Stomach (tissue), 9 donors: ENCODE measurements around the gene MAGEB10. TPM values are rescaled to one million over a fixed set of nuclear protein-coding genes. Genes with fewer than 3 reads are reported as not detected.

ENCODE experiments used
- DNase-seq, 2 donors: peaks; one replicate each; pipeline versions ENCODE4 v3.0.0 to v3.0.0-alpha.2; 2013 to 2019
- H3K27ac ChIP-seq, 5 donors: fragments of 200-600 bp in 4 of 5; sonication (generic) in 4 of 5; one replicate each; pipeline ENCODE4 v1.5.1; 2013 to 2019; ENCODE audit warnings: mild to moderate bottlenecking in 1 of 5, moderate library complexity in 1 of 5
- H3K27me3 ChIP-seq, 3 donors: fragments of 200-600 bp; sonication (generic); one replicate each; pipeline ENCODE4 v1.5.1; 2017 to 2019; ENCODE audit warnings: mixed run types in 1 of 3
- H3K36me3 ChIP-seq, 4 donors: fragments of 200-600 bp; sonication (generic); 1 replicate in 3 of 4; 2 replicates in 1 of 4; pipeline ENCODE4 v1.5.1; 2016 to 2019
- H3K4me1 ChIP-seq, 4 donors: fragments of 200-600 bp; sonication (generic); one replicate each; pipeline ENCODE4 v1.5.1; 2016 to 2019
- H3K4me3 ChIP-seq, 4 donors: fragments of 200-600 bp; sonication (generic) in 3 of 4; one replicate each; pipeline ENCODE4 v1.5.1; 2016 to 2019; ENCODE audit warnings: mild to moderate bottlenecking in 1 of 4
- H3K9me3 ChIP-seq, 4 donors: fragments of 200-600 bp; sonication (generic); one replicate each; pipeline ENCODE4 v1.5.1; 2016 to 2019
- CTCF ChIP-seq, 7 experiments: fragments of 450-650 bp in 4 of 7; fragments of 200-600 bp in 3 of 7; sonication (generic) in 3 of 7; IDR thresholded peaks; one replicate each; pipeline ENCODE4 v1.5.1; 2016 to 2019; ENCODE audit warnings: antibody characterized with exemption in 7 of 7, control low read depth in 2 of 7, mild to moderate bottlenecking in 1 of 7
- EP300 ChIP-seq: sonication (generic); formaldehyde crosslinking; IDR thresholded peaks from one replicate; pipeline ENCODE4 v1.6.1; 2017; ENCODE audit warnings: antibody characterized with exemption
- POLR2A ChIP-seq, 4 donors: fragments of 450-650 bp; IDR thresholded peaks; one replicate each; pipeline ENCODE4 v1.6.1; 2016; ENCODE audit warnings: antibody characterized with exemption in 4 of 4, control low read depth in 2 of 4, mild to moderate bottlenecking in 1 of 4, moderate library complexity in 1 of 4
- POLR2AphosphoS5 ChIP-seq, 3 donors: sonication (generic); formaldehyde crosslinking; IDR thresholded peaks; one replicate each; pipeline ENCODE4 v1.6.1; 2016; ENCODE audit warnings: antibody characterized with exemption in 3 of 3
- WGBS, 5 donors: extraction: QIAGEN DNeasy Blood & Tissue Kit in 3 of 5; methylation state at CpG; one replicate each; pipeline versions ENCODE4 v1.1.5 to v1.1.7; 2013 to 2018; 5-methylcytosine and 5-hydroxymethylcytosine counted together
- intact Hi-C: fragments of 100-400 bp; cut with DNase I; formaldehyde crosslinking; loops from one replicate; pipeline ENCODE4 v1.15.1; 2023; ENCODE audit warnings: low total_unique reads
- polyA plus RNA-seq, 3 donors: library from polyadenylated mRNA; stranded (reverse); fragments of 200-250 nt; gene quantifications; one replicate each; pipeline ENCODE4 v1.2.3, GENCODE V29; 2013
- total RNA-seq, 5 donors: library from RNA; depleted of rRNA; stranded (reverse); fragments of >200 nt; gene quantifications; one replicate each; pipeline versions ENCODE4 v1.1.0 to v1.2.3, GENCODE V29; 2014 to 2016
- donor health status: healthy with polysubstance abuse.
- donor health status: Bipolar disorder and iron deficiency.
- donor health status: healthy.

The MAGEB10 gene
- total and polyA plus RNA-seq, 8 donors: not detected

- H3K4me1 ChIP-seq: no peaks in the 10 kb centered on the region
- intact Hi-C loops: no loop called here
- H3K36me3 ChIP-seq: no peaks in the 10 kb centered on the region
Measured at GRCh38 chrX:27860337-27860736, 52.5 kb downstream of the MAGEB10 start.

GRCh38 chrX:27863809-27864208 lies 56.0 kb downstream of the MAGEB10 start:
- intact Hi-C loops: no loop called here
- H3K36me3 ChIP-seq: no peaks in the 10 kb centered on the region
- H3K4me1 ChIP-seq: no peaks in the 10 kb centered on the region
- H3K27ac ChIP-seq: no peak overlapping the region
- no peaks in the 10 kb centered on the region for H3K9me3 ChIP-seq
- WGBS, 5 donors: 30 to 69% (median 48%) methylated on average over 29 to 35 of the region's 35 CpGs
- peaks cover 0 to 6% (median 4%) of the 10 kb centered on the region in 3 donors for H3K27me3 ChIP-seq
- TF ChIP-seq POLR2AphosphoS5 (IDR thresholded peaks at IDR 0.05): no peak
- DNase-seq: peak in 1 of 2 donors; percentile 21
- no peak overlapping the region for H3K4me3 ChIP-seq

More at GRCh38 chrX:27860337-27860736, 52.5 kb downstream of the MAGEB10 start:
- Histone ChIP-seq H3K9me3 (no peaks in the 10 kb centered on the region), H3K27me3 (peaks cover 0 to 6% (median 4%) of the 10 kb centered on the region in 3 donors), H3K27ac (no peak overlapping the region), H3K4me3 (no peak overlapping the region)
- TF ChIP-seq POLR2AphosphoS5 (IDR thresholded peaks at IDR 0.05) (no peak), EP300 (no peak), CTCF (IDR thresholded peaks at IDR 0.05) (no peak), POLR2A (IDR thresholded peaks at IDR 0.05) (no peak)
- DNase-seq: peak in 1 of 2 donors; percentile 3

Other genes starting within 250 kb of the MAGEB10 start
- gene DCAF8L2, start 217.6 kb upstream of the MAGEB10 start, total RNA-seq: not detected
- not detected for gene DCAF8L2, start 217.6 kb upstream of the MAGEB10 start, polyA plus RNA-seq
- not detected for gene DCAF8L1, start 173.5 kb downstream of the MAGEB10 start, total RNA-seq
- gene DCAF8L1, start 173.5 kb downstream of the MAGEB10 start, polyA plus RNA-seq: not detected